HG02623 (cell line): Measurements from ENCODE around the gene TPD52L2.

ENCODE experiments used
- ATAC-seq: cut with Tn5 transposase; IDR thresholded peaks from one replicate; pipeline ENCODE4 v1.9.1; 2021; ENCODE audit warnings: moderate library complexity; ENCODE audit not compliant: unreplicated experiment

The TPD52L2 gene

DNA sequence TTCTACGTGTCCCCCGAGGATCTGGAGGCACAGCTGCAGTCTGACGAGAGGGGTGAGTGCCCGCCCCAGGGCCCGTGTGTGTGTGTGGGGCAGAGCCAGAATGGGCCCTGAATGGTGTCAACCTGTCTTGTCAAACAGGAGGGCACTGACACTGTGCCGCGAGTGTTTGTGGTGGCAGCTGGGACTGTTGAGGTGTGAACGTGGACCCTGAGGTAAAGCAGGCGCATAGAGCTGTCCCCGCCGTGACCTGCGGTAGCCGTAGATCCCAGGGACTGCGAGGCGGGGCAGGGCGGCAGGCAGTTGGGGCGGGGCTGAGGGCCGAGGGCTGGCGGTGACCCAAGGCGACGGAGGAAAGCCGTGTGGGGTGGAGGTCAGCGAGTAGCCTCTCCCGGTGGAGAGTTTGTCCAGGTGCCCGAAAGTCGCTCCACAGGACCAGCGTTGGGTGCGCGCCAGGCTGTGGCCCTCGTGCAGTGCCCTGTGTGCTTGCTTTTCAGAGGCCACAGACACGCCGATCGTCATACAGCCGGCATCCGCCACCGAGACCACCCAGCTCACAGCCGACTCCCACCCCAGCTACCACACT lies 66.0 kb downstream of the TPD52L2 start:
- no peak for ATAC-seq

DNA sequence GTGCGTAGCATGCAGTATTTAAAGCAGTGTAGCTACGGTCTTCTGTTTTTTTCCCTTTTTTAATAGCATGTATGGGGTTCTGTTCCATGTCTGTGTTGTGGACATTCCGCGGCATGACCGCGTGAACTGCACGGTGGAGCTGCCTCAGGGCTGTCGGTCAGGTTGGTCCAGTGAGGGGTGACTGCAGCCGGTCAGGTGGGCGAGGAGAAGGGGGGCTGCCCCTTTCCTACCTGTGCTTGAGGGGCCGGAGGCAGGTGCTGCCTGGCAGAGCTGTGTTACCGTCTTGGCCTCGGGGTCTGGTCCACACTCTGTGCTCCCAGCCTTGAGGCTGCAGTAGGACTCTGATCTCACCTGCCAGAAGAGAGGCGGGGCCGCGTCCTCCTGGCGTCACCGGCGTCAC lies 66.7 kb downstream of the TPD52L2 start:
- no peak for ATAC-seq

DNA sequence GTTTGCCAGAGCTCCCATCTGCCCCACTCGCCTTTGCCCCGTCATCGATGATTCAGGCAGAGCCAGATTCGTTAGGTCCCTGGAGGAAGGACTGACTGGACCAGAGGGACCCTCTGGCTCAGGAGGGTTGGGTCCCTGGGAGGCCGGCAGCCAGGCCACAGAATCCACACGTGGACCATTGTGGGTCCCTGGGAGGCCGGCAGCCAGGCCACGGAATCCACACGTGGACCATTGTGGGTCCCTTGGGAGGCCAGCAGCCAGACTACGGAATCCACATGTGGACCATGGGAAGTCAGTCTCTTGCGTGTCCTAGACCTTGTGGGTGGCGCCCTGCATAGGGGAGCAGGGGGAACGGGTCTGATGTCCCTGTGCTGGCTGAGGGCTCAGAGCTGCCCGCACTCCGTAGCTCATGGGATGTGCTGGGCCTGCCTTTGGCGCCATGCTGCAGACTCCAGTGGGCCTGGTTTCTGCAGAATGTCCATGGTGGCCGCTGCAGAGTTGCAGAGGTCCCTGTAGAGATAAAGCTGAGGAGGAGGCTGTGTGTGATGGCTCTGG lies 67.6 kb downstream of the TPD52L2 start:
- no peak for ATAC-seq

DNA sequence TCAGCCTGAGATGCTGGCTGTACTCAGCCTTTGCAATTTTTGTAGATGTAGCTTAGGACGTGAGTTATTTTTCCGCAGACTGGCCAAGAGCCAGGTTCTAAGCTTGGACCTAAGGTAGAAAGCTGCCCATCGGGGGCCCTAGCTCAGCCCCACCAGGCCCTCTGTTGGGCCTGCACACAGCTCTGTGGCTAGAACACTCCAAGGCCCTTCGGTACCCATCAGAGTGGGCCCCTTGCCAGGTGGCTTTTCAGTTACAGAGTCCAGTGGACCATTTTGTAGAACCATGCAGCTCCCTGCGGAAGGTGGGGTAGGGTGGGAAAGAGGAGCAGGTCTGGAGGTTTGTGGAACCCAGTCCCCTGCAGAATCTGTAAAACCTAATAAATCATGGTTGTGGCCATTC lies 68.6 kb downstream of the TPD52L2 start:
- no peak for ATAC-seq

DNA sequence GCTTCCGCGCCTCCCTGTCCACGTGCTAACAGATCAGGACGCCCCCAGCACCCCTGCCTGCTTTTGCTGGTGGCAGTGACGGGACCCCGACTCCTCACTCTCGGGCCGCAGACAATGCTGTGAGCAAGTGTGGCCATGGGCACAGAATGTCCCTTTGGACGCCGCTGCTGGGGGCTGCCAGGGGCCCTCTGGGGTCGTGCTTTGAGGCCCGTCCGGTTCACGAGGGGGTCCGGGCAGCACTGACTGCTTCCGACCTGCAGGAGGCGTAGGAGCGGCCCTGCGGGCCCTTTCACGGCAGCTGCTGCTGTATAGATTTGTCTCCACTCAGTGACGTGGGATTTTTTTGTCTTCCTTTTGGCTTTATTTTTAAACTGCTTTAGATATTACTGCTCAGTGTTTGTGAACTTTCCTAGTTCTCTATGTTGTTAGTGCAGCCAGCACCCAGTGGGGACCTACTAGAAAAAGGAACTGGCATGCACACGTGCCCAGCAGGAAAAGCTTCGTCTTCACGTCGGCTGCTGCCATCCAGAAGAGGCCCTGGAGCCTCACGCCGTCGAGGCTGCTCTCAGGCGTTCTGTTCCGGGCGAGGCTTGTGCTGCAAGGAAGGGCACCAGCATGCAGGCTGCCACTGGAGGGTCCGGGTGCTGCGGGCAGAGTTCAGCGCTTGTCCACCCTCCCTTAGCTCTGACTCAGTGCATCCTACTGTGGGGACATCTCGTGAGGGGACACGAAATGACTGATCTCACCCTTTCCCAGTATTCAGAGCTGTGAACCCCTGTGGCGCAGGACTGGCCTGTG lies 69.4 kb downstream of the TPD52L2 start:
- no peak for ATAC-seq

DNA sequence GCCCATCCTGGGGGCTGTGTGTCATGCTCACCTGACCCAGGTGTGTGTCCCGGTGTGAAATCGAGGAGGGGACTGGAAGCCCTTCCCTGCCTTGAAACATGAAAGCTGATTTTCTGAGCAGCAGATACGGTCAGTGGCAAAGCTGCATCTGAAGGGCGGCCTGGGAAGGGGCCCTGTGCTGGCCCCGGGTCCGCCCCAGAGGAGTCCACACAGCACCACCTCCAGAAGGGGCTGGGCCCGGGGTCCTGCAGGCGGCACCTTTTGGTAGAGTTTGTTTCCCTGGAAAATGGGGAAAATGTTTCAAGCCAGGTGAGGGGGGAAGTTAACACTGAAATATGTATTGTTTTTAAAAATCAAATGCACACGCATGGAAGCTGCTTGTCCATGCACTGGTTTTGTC lies 70.4 kb downstream of the TPD52L2 start:
- ATAC-seq: no peak

DNA sequence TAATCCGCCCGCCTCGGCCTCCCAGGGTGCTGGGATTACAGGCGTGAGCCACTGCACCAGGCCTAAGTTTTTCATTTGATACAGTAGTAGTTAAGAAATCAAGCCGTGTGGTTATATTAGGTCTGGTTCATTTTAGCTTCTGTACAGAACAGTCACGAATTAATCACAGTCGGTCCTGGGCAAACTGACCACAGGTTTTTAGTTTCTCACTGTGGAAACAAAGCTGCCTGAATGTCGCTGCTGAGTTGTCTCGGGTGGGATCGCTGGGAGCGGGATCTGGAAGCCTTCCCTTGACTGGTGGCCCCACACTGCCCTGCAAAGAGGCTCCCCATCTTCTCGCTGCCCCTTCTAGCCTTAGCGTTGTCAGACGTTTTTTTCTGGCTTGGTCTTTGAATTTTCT lies 72.5 kb downstream of the TPD52L2 start:
- ATAC-seq: no peak

DNA sequence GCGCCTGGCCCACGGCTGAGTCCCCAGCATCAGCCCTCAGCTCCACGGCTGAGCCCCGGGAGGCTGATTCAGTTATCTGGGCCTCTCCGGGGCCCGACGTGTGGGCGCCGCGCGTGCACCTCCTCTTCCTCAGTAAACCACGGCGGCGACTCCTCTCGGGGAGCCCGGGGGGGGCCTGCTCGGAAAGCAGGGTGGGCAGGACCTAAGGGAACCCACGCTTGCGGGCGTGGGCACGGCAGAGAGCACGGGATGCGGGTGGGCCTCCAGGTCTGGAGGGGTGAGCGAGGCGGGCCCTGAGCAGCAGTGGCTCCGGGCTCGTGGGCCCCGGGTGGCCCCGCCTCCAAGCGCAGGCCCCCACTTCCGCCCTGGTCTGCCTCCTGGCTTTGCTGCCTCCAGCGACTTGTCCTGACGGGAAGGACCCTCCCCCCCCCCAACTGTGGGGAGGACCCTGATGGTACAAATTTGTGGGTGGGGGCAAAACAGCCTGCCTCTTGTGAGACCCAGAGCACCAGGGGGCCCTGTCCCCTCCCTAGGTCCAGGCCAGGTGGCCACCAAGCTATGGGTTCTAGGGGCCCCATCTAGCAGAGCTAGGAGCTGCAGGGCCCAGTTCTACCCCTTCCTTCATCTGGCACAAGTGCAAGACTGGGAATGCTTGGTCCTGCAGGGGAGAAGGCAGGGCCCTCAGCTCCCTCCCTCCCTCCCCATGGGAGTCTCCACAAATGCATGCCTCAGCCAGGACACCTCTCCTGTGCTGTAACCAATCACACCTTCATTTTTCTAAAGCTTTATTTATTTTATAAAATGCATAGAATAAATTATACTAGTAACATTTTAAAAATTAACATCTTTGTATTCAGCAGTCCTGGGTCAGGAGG lies 74.2 kb downstream of the TPD52L2 start:
- no peak for ATAC-seq

DNA sequence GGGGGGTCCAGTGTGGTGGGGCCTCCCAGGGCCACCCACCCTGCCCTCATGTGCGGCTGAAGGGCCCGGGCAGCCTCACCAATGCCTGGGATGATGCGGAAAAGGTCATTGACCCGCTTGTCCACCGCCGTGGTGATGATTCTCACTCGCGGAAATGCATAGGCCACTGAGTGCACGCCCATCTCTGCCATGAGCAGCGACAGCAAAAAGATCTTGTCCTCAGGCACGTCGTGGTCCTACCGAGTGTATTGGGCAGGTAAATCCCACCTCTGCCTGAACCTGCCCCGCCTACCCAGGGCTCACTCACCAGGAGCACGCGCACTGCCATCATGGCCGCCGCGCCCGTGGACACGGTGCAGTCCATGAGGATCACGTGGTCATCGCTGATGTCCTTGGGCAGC lies 75.0 kb downstream of the TPD52L2 start:
- no peak for ATAC-seq

DNA sequence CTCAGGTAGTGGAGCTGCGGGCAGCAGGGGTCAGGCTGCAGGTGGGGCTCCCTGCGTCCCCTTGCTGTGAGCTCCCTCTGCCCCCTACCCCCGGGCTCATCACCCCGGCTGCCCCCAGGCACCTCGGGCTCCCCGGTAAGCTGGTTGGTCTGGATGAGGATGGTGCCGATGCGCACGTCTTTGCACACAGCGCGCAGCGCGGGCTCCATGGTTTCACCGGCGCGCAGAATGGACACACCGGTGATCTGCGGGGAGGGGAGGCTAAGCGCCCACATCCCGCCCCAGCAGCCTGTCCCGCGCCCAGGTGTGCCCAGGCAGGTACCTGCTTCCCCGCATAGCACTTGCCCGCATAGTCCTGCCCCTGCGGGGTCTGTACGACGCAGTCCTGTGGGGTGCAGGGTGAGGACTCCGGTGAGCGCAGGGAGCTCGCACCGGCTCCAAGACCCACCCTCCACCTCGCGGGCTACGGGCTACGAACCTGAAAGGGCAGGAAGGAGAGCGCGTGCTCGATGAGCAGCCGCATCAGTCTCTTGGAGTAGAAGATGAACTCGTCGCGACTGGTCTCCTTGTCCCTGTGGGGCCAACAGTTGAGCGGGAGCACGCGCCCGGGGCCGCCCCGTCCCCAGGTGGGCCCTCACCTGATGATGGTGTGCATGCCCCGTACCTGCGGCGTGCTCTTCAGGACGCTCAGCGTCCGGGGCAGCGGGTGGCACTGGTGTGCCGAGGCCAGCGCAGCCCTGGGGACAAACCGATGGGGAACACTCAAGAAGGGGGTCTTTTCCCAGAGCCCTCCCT lies 75.6 kb downstream of the TPD52L2 start:
- ATAC-seq: no peak
